PC-3 (cell line): ENCODE data around the gene AGBL1. TPM values are rescaled to one million over a fixed set of nuclear protein-coding genes. Genes with fewer than 3 reads are reported as not detected.

Source experiments
- ATAC-seq: fragments of 200-7000 bp; cut with Tn5 transposase; 2 replicates; pipeline ENCODE4 v1.9.1; 2020; ENCODE audit warnings: mild to moderate bottlenecking, moderate library complexity
- BruUV-seq: library from RNA; stranded (reverse); fragments of 400-500 nt; replicated peaks from 2 replicates; lab custom pipeline; 2021; lab: Mats Ljungman, UMichigan
- CTCF ChIA-PET: fragments of 300-600 bp; sonication (Branson Sonifier 250); formaldehyde crosslinking; loops from one replicate; lab custom pipeline; 2022; ENCODE audit warnings: antibody characterized with exemption; lab: Charles Lee
- POLR2A ChIA-PET: fragments of 300-600 bp; sonication (Branson Sonifier 250); formaldehyde crosslinking; loops from one replicate; lab custom pipeline; 2022; ENCODE audit warnings: antibody characterized with exemption; ENCODE audit not compliant: unreplicated experiment; lab: Charles Lee
- DNase-seq: peaks from one replicate; pipeline ENCODE4 v3.0.0-alpha.2; 2015
- H2AFZ ChIP-seq: fragments of 300-600 bp; sonication (generic); 2 replicates; pipeline ENCODE4 v1.6.0; 2016; ENCODE audit warnings: antibody characterized with exemption, low read length
- H3F3A ChIP-seq: fragments of 300-600 bp; sonication (generic); one replicate; pipeline ENCODE4 v1.6.0; 2017; ENCODE audit warnings: antibody characterized with exemption, low read length, control low read depth, mild to moderate bottlenecking; ENCODE audit not compliant: unreplicated experiment
- H3K27ac ChIP-seq: fragments of 300-600 bp; sonication (generic); 2 replicates; pipeline ENCODE4 v1.5.1; 2016; ENCODE audit warnings: mild to moderate bottlenecking, low read length
- H3K27me3 ChIP-seq: fragments of 300-600 bp; sonication (generic); 2 replicates; pipeline ENCODE4 v1.6.1; 2016; ENCODE audit warnings: low read length, mixed read lengths
- H3K36me3 ChIP-seq: fragments of 300-600 bp; sonication (generic); 2 replicates; pipeline ENCODE4 v1.6.1; 2016; ENCODE audit warnings: low read depth, mixed run types, low read length, mixed read lengths
- H3K4me1 ChIP-seq: fragments of 300-600 bp; sonication (generic); 2 replicates; pipeline ENCODE4 v1.5.1; 2016; ENCODE audit warnings: low read length; ENCODE audit not compliant: insufficient read depth
- H3K4me2 ChIP-seq: fragments of 300-600 bp; sonication (generic); 2 replicates; pipeline ENCODE4 v1.6.0; 2016; ENCODE audit warnings: low read length
- H3K4me3 ChIP-seq: fragments of 300-600 bp; sonication (generic); 2 replicates; pipeline ENCODE4 v1.5.1; 2016; ENCODE audit warnings: mild to moderate bottlenecking, low read length, mixed read lengths
- H3K79me2 ChIP-seq: fragments of 300-600 bp; sonication (generic); 2 replicates; pipeline ENCODE4 v1.6.1; 2017; ENCODE audit warnings: low read length, mixed read lengths
- H3K9ac ChIP-seq: fragments of 300-600 bp; sonication (generic); 2 replicates; pipeline ENCODE4 v1.6.0; 2016; ENCODE audit warnings: mild to moderate bottlenecking, low read length
- H3K9me2 ChIP-seq: fragments of 300-600 bp; sonication (generic); replicated peaks from 2 replicates; pipeline ENCODE4 v1.6.1; 2016; ENCODE audit warnings: mixed run types, low read length, mixed read lengths
- H3K9me3 ChIP-seq: fragments of 300-600 bp; sonication (generic); 2 replicates; pipeline ENCODE4 v1.6.1; 2016; ENCODE audit warnings: low read length, mixed read lengths
- H4K20me1 ChIP-seq: fragments of 300-600 bp; sonication (generic); 2 replicates; pipeline ENCODE4 v1.6.1; 2016; ENCODE audit warnings: low read length, mixed read lengths
- EZH2 ChIP-seq: fragments of 300-600 bp; sonication (generic); IDR thresholded peaks from one replicate; pipeline ENCODE4 v1.6.1; 2017; ENCODE audit warnings: antibody characterized with exemption, mild to moderate bottlenecking, low read length; ENCODE audit not compliant: unreplicated experiment
- EZH2phosphoT487 ChIP-seq: fragments of 300-600 bp; sonication (generic); IDR thresholded peaks from 2 replicates; pipeline ENCODE4 v1.6.1; 2018; ENCODE audit warnings: mild to moderate bottlenecking, antibody characterized with exemption, low read length, borderline replicate concordance
- intact Hi-C: fragments of 100-400 bp; cut with micrococcal nuclease; formaldehyde crosslinking; loops from 2 replicates; pipeline ENCODE4 v1.9.0; 2023
- total RNA-seq: library from RNA; depleted of rRNA; stranded (reverse); fragments of >200 nt; gene quantifications from 2 replicates; pipeline ENCODE4 v1.2.3, GENCODE V29; 2014
- TF ChIP-seq, protein P1 (sequence below): fragments of 300-600 bp; sonication (generic); conservative IDR thresholded peaks from 2 replicates; pipeline ENCODE4 v1.5.1; 2017; ENCODE audit warnings: antibody characterized with exemption, low read depth, mild to moderate bottlenecking, low read length

The AGBL1 gene
- total RNA-seq, 1 experiment from 2014 or later = not detected

DNA sequence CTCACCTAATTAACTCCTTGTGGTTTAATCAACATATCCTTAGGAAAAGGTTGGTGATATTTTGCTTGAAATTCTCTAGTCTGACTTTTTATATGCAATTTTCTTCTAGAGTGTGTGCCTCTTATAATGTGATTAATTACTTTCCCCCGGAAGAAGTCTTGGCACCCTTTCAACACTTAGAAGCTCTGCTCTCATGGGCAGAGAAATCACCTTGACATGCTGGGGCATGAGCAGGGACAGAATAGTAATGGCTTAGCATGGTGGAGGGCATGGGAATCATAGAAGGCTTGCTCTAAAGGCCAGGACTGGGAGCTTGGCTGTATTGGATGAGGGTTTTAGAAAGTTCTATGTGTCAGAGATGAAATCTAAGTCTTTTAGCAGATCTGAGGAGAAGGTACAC lies 293.5 kb downstream of the AGBL1 start:
- ATAC-seq (no peak), DNase-seq (no peak)
- BruUV-seq = no TSS peak
- H3K27ac ChIP-seq = no peak overlapping the region
- no peaks in the 10 kb centered on the region for H3K36me3 ChIP-seq
- H4K20me1 ChIP-seq = no peaks in the 10 kb centered on the region
- H3K4me2 ChIP-seq = no peak overlapping the region
- H3K9me3 ChIP-seq = no peaks in the 10 kb centered on the region
- no peak overlapping the region for H3K4me3 ChIP-seq
- no peaks in the 10 kb centered on the region for H3K4me1 ChIP-seq
- no peaks in the 10 kb centered on the region for H3K79me2 ChIP-seq
- no peak for TF ChIP-seq EZH2
- no peak for TF ChIP-seq EZH2phosphoT487
- TF ChIP-seq, protein P1, sequence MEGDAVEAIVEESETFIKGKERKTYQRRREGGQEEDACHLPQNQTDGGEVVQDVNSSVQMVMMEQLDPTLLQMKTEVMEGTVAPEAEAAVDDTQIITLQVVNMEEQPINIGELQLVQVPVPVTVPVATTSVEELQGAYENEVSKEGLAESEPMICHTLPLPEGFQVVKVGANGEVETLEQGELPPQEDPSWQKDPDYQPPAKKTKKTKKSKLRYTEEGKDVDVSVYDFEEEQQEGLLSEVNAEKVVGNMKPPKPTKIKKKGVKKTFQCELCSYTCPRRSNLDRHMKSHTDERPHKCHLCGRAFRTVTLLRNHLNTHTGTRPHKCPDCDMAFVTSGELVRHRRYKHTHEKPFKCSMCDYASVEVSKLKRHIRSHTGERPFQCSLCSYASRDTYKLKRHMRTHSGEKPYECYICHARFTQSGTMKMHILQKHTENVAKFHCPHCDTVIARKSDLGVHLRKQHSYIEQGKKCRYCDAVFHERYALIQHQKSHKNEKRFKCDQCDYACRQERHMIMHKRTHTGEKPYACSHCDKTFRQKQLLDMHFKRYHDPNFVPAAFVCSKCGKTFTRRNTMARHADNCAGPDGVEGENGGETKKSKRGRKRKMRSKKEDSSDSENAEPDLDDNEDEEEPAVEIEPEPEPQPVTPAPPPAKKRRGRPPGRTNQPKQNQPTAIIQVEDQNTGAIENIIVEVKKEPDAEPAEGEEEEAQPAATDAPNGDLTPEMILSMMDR = no peak
- H2AFZ ChIP-seq = no peak overlapping the region
- H3K9me2 ChIP-seq = no peaks in the 10 kb centered on the region
- H3F3A ChIP-seq = no peaks in the 10 kb centered on the region
- intact Hi-C loops = no loop called here
- no peak overlapping the region for H3K9ac ChIP-seq
- ChIA-PET CTCF (no interaction called here), POLR2A (no interaction called here)
- H3K27me3 ChIP-seq = no peaks in the 10 kb centered on the region

DNA sequence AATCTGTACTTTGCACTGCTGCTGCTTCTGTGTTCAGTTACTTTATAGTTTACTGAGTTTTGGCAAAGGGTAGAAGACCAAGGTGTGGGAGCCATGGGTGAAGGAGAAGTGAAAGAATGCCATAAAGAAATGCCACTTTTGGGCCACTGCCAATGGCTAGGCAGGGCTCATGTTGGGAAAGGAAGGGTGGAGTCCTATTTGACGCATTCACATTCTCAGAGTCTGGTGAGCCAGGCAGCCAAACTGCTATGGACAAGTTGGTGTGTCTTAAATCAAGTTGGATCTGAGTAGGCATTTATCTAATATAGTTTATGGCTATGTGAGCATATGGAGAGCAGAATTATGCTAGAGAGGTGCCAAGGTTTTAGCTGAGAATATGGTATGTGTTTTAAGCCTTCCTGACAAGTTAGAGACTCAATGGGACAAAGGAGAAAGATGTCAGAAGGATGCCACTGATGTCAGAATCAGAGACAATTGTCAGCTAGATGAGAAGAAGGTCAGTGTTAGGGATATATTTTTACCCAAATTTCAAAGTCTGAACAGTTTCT lies 296.1 kb downstream of the AGBL1 start:
- no peak overlapping the region for H2AFZ ChIP-seq
- DNase-seq = no peak
- TF ChIP-seq, protein P1 = no peak
- TF ChIP-seq EZH2phosphoT487 = no peak
- H3K4me2 ChIP-seq = no peak overlapping the region
- ATAC-seq = no peak
- H3K27me3 ChIP-seq = no peaks in the 10 kb centered on the region
- H3K4me1 ChIP-seq = no peaks in the 10 kb centered on the region
- no peak overlapping the region for H3K4me3 ChIP-seq
- H4K20me1 ChIP-seq = no peaks in the 10 kb centered on the region
- no peaks in the 10 kb centered on the region for H3K36me3 ChIP-seq
- ChIA-PET CTCF (no interaction called here), POLR2A (no interaction called here)
- H3K27ac ChIP-seq = no peak overlapping the region
- no peak overlapping the region for H3K9ac ChIP-seq
- no peaks in the 10 kb centered on the region for H3F3A ChIP-seq
- no TSS peak for BruUV-seq
- no peaks in the 10 kb centered on the region for H3K79me2 ChIP-seq
- intact Hi-C loops = no loop called here
- H3K9me3 ChIP-seq = no peaks in the 10 kb centered on the region
- H3K9me2 ChIP-seq = no peaks in the 10 kb centered on the region

- ATAC-seq (no peak), DNase-seq (no peak)
- BruUV-seq = no TSS peak
- H3K4me3 ChIP-seq = no peak overlapping the region
- no peak for TF ChIP-seq EZH2
- no peak overlapping the region for H3K4me2 ChIP-seq
- H3F3A ChIP-seq = no peaks in the 10 kb centered on the region
- H3K36me3 ChIP-seq = no peaks in the 10 kb centered on the region
- H3K27me3 ChIP-seq = no peaks in the 10 kb centered on the region
- H2AFZ ChIP-seq = no peak overlapping the region
- no peaks in the 10 kb centered on the region for H3K79me2 ChIP-seq
- ChIA-PET POLR2A (no interaction called here), CTCF (no interaction called here)
- H4K20me1 ChIP-seq = no peaks in the 10 kb centered on the region
- H3K9me2 ChIP-seq = no peaks in the 10 kb centered on the region
- no peak overlapping the region for H3K27ac ChIP-seq
- H3K9me3 ChIP-seq = no peaks in the 10 kb centered on the region
- intact Hi-C loops = no loop called here
- H3K4me1 ChIP-seq = no peaks in the 10 kb centered on the region
- H3K9ac ChIP-seq = no peak overlapping the region
Observed at GRCh38 chr15:86377914-86378313, 298.2 kb downstream of the AGBL1 start.
